Camera-type eye (tissue), 1 donor: ENCODE data around the gene LORICRIN. TPM values are rescaled to one million over a fixed set of nuclear protein-coding genes. Genes with fewer than 3 reads are reported as not detected.

Source experiments
- total RNA-seq: library from RNA; depleted of rRNA; stranded (reverse); fragments of >200 nt; gene quantifications from one replicate; pipeline ENCODE4 v1.2.3, GENCODE V29; 2014

LORICRIN gene
- 0.44 TPM for total RNA-seq

GRCh38 chr1:153259387-153259786, at the start of gene LORICRIN:
LORICRIN (plus strand) TSS chr1:153259687; CDS start chr1:153260950, 1,263 bp downstream.

GRCh38 chr1:153217212-153217611, 42.3 kb upstream of the LORICRIN start, which contains the start of gene PRR9:
PRR9 (plus strand) TSS chr1:153217584; CDS start chr1:153218145, 561 bp downstream.

Other genes with a start within 250 kb of the LORICRIN start
- not detected for gene SPRR1B, start 228.5 kb upstream of the LORICRIN start, total RNA-seq
- not detected for gene SPRR2D, start 218.6 kb upstream of the LORICRIN start, total RNA-seq
- gene SPRR2A, start 202.2 kb upstream of the LORICRIN start, total RNA-seq = not detected
- gene SPRR2B, start 188.1 kb upstream of the LORICRIN start, total RNA-seq = not detected
- gene SPRR2E, start 165.2 kb upstream of the LORICRIN start, total RNA-seq = not detected
- not detected for gene SPRR2F, start 146.2 kb upstream of the LORICRIN start, total RNA-seq
- gene SPRR2G, start 108.8 kb upstream of the LORICRIN start, total RNA-seq = not detected
- not detected for gene LELP1, start 56.3 kb upstream of the LORICRIN start, total RNA-seq
- not detected for gene PRR9, start 42.1 kb upstream of the LORICRIN start, total RNA-seq
- not detected for gene PGLYRP3, start 53.3 kb downstream of the LORICRIN start, total RNA-seq
- 0.27 TPM for gene PGLYRP4, start 89.2 kb downstream of the LORICRIN start, total RNA-seq
- 197 TPM for gene S100A9, start 98.2 kb downstream of the LORICRIN start, total RNA-seq
- gene S100A12, start 115.9 kb downstream of the LORICRIN start, total RNA-seq = 3.5 TPM
- 23.5 TPM for gene S100A8, start 131.4 kb downstream of the LORICRIN start, total RNA-seq
- gene S100A7A, start 156.8 kb downstream of the LORICRIN start, total RNA-seq = not detected
- gene S100A7, start 201.0 kb downstream of the LORICRIN start, total RNA-seq = not detected